Measurements from ENCODE around the gene CRTAP. TPM values are rescaled to one million over a fixed set of nuclear protein-coding genes. Genes with fewer than 3 reads are reported as not detected.
"Not testable (repeated sequence)": the region's sequence is repeated elsewhere in the genome, so short reads cannot be mapped to it uniquely, and the experiment has no call there.

The CRTAP gene
- total and polyA plus RNA-seq, 7 experiments from 2014 or later, result 27.1 to 86.1 (median 46.4) TPM

DNA sequence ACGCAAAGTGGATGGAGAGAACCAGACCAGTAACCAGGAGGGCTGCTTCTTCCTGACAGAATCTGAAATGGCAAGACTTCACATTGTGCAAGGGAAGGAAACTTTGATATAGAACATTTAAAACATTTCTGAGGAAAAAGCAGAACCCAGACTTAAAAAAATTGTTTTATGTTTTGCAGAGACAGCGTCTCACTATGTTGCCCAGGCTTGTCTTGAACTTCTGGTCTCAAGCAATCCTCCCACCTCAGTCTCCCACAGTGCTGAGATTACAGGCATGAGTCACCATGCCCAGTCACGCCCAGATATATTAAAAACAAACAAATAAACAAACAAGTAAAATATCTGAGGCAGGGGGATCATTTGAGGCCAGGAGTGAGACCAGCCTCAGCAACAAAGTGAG, 46.2 kb downstream of the CRTAP start:
- Histone ChIP-seq H3K9me3 (ENCODE audit: control insufficient read depth in 2 of 3, low read length in 3 of 3) (no peaks in the 10 kb centered on the region), H3K36me3 (ENCODE audit: control insufficient read depth in 2 of 3, insufficient read depth in 3 of 3, low read length in 3 of 3) (no peaks in the 10 kb centered on the region), H3K27ac (ENCODE audit: low read depth, low read length) (no peak overlapping the region), H3K4me1 (ENCODE audit: control insufficient read depth in 2 of 2, insufficient read depth in 2 of 2, low read length in 2 of 2) (no peaks in the 10 kb centered on the region), H3K4me3 (ENCODE audit: low read length) (no peak overlapping the region), H3K27me3 (ENCODE audit: control insufficient read depth in 2 of 2, insufficient read depth in 2 of 2, low read length in 2 of 2) (no peaks in the 10 kb centered on the region)
- H3K27ac Mint-ChIP-seq, result no peak overlapping the region
- POLR2A ChIA-PET, result no interaction called here
- peaks cover 22 to 53% (median 35%) of the 10 kb centered on the region in 5 donors for H3K27me3 Mint-ChIP-seq
- ATAC-seq, result no peak
- H3K4me1 Mint-ChIP-seq, result no peaks in the 10 kb centered on the region
- CTCF ChIA-PET, result no interaction called here
- no peaks in the 10 kb centered on the region for H3K9me3 Mint-ChIP-seq
- H3K36me3 Mint-ChIP-seq, result no peaks in the 10 kb centered on the region
- DNase-seq, result no peak
- intact Hi-C loops (cut with micrococcal nuclease), result no loop called here
- H3K4me3 Mint-ChIP-seq, result no peak overlapping the region

DNA sequence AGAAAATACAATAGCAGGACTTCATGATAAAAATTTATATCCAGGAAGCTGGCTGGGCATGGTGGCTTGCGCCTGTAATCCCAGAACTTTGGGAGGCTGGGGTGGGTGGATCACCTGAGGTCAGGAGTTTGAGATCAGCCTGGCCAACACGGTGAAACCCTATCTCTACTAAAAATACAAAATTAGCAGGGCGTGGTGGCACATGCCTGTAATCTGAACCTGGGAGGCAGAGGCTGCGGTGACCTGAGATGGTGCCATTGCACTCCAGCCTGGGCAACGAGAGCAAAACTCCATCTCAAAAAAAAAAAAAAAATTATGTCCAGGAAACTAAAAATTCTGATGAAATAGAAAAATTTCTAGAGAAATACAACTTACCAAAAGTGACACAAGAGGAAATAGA, 48.8 kb downstream of the CRTAP start:
- H3K4me1 Mint-ChIP-seq, CTCF ChIA-PET: not testable (repeated sequence)

DNA sequence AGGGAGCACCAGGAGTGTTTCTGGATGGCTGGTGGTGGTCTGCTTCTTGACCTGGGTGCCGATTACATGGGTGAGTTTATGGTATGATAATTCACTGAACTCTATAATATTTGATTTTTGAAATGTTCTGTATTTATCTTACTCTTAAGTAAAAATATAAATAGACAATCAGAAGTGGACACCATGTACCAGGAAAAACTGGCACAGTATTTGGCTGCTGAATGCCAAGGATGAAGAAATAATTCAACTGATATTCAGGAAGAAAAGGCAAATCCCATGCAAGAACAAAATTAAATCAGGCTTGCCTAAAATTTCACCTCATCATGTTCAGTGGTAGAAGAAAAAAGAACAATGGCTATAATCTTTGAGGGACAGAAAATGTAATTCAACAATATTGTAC, 51.6 kb downstream of the CRTAP start:
- Mint-ChIP-seq H3K9me3 (no peaks in the 10 kb centered on the region), H3K36me3 (no peaks in the 10 kb centered on the region), H3K4me1 (no peaks in the 10 kb centered on the region), H3K27ac (no peak overlapping the region), H3K27me3 (peaks cover 5 to 27% (median 12%) of the 10 kb centered on the region in 5 donors), H3K4me3 (no peak overlapping the region)
- Histone ChIP-seq H3K36me3 (ENCODE audit: control insufficient read depth in 2 of 3, insufficient read depth in 3 of 3, low read length in 3 of 3) (no peaks in the 10 kb centered on the region), H3K27me3 (ENCODE audit: control insufficient read depth in 2 of 2, insufficient read depth in 2 of 2, low read length in 2 of 2) (no peaks in the 10 kb centered on the region), H3K27ac (ENCODE audit: low read depth, low read length) (no peak overlapping the region), H3K9me3 (ENCODE audit: control insufficient read depth in 2 of 3, low read length in 3 of 3) (no peaks in the 10 kb centered on the region), H3K4me3 (ENCODE audit: low read length) (no peak overlapping the region), H3K4me1 (ENCODE audit: control insufficient read depth in 2 of 2, insufficient read depth in 2 of 2, low read length in 2 of 2) (no peaks in the 10 kb centered on the region)
- DNase-seq (no peak), ATAC-seq (no peak)
- intact Hi-C loops (cut with micrococcal nuclease), result no loop called here
- POLR2A ChIA-PET, result interaction anchor here (0.8 kb wide), 1 partner anchor 10 kb away, joined by 3 read pairs; no protein-coding TSS in a partner anchor
- CTCF ChIA-PET, result no interaction called here

More for the DNA sequence above, 48.8 kb downstream of the CRTAP start:
- H3K36me3 Mint-ChIP-seq; H3K9me3 Mint-ChIP-seq; POLR2A ChIA-PET; DNase-seq; ATAC-seq; intact Hi-C loops (cut with micrococcal nuclease); H3K9me3 ChIP-seq (ENCODE audit: control insufficient read depth in 2 of 3, low read length in 3 of 3); H3K4me3 ChIP-seq (ENCODE audit: low read length); H3K27me3 ChIP-seq (ENCODE audit: control insufficient read depth in 2 of 2, insufficient read depth in 2 of 2, low read length in 2 of 2); H3K4me3 Mint-ChIP-seq; H3K4me1 ChIP-seq (ENCODE audit: control insufficient read depth in 2 of 2, insufficient read depth in 2 of 2, low read length in 2 of 2); H3K27ac Mint-ChIP-seq; H3K27ac ChIP-seq (ENCODE audit: low read depth, low read length); H3K36me3 ChIP-seq (ENCODE audit: control insufficient read depth in 2 of 3, insufficient read depth in 3 of 3, low read length in 3 of 3): not testable (repeated sequence)
- peaks cover 20 to 36% (median 22%) of the 10 kb centered on the region in 5 donors for H3K27me3 Mint-ChIP-seq

DNA sequence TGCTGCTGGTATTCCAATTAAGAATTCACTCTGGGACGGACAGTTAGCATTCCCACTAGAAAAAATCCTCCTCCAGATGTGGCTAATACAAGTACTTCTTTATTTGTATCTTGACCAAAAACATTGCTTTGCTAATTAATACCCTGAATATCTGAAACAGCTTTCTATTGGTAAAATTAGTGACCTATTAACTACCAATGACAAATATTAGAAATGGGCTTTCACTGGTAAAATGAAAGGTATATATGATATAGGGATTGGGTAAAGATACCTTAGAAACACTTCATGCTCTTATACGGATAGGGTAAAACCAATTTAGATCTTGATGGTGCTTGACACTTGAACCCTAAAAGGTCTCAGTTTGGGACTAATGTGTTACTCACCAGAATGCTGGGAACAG, 52.3 kb downstream of the CRTAP start:
- POLR2A ChIA-PET, result interaction anchor here (0.8 kb wide), 1 partner anchor 9 kb away, joined by 3 read pairs; no protein-coding TSS in a partner anchor
- CTCF ChIA-PET, result no interaction called here

DNA sequence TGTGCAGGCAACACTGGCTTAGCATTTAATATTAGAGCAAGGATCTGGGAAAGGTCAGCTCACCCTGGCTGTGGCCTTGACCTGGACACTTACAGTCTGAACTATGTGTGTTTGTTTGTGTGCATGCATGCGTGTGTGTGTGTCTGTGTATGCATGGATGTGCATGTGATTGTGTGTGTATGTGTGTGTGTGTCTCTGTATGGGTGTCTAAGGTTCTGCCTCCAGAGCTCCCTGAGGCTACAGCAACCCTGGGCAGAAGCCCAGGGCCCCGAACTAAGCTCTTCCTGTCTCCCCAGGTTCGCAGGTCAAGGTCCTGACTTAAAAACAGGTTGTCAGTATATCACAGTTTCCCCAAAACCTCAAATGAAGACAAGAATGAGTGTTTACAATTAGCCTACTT, 53.5 kb downstream of the CRTAP start:
- Mint-ChIP-seq H3K9me3 (peaks cover 0 to 5% (median 0%) of the 10 kb centered on the region in 11 donors), H3K27ac (no peak overlapping the region), H3K27me3 (peaks cover 0 to 11% (median 0%) of the 10 kb centered on the region in 5 donors), H3K4me3 (no peak overlapping the region), H3K4me1 (peaks cover 0 to 11% (median 9%) of the 10 kb centered on the region in 7 donors), H3K36me3 (peaks cover 0 to 5% (median 0%) of the 10 kb centered on the region in 5 donors)
- intact Hi-C loops (cut with micrococcal nuclease), result no loop called here
- CTCF ChIA-PET, result no interaction called here
- POLR2A ChIA-PET, result no interaction called here
- ATAC-seq, result no peak
- Histone ChIP-seq H3K27me3 (ENCODE audit: control insufficient read depth in 2 of 2, insufficient read depth in 2 of 2, low read length in 2 of 2) (no peaks in the 10 kb centered on the region), H3K4me3 (ENCODE audit: low read length) (no peak overlapping the region), H3K27ac (ENCODE audit: low read depth, low read length) (no peak overlapping the region), H3K9me3 (ENCODE audit: control insufficient read depth in 2 of 3, low read length in 3 of 3) (no peaks in the 10 kb centered on the region), H3K4me1 (ENCODE audit: control insufficient read depth in 2 of 2, insufficient read depth in 2 of 2, low read length in 2 of 2) (no peaks in the 10 kb centered on the region), H3K36me3 (ENCODE audit: control insufficient read depth in 2 of 3, insufficient read depth in 3 of 3, low read length in 3 of 3) (no peaks in the 10 kb centered on the region)
- DNase-seq, result no peak

More for the DNA sequence above, 52.3 kb downstream of the CRTAP start:
- DNase-seq (no peak), ATAC-seq (no peak)
- intact Hi-C loops (cut with micrococcal nuclease), result no loop called here
- Histone ChIP-seq H3K4me1 (ENCODE audit: control insufficient read depth in 2 of 2, insufficient read depth in 2 of 2, low read length in 2 of 2) (no peaks in the 10 kb centered on the region), H3K36me3 (ENCODE audit: control insufficient read depth in 2 of 3, insufficient read depth in 3 of 3, low read length in 3 of 3) (no peaks in the 10 kb centered on the region), H3K9me3 (ENCODE audit: control insufficient read depth in 2 of 3, low read length in 3 of 3) (no peaks in the 10 kb centered on the region), H3K27ac (ENCODE audit: low read depth, low read length) (no peak overlapping the region), H3K27me3 (ENCODE audit: control insufficient read depth in 2 of 2, insufficient read depth in 2 of 2, low read length in 2 of 2) (no peaks in the 10 kb centered on the region), H3K4me3 (ENCODE audit: low read length) (no peak overlapping the region)
- Mint-ChIP-seq H3K4me1 (no peaks in the 10 kb centered on the region), H3K4me3 (no peak overlapping the region), H3K36me3 (no peaks in the 10 kb centered on the region), H3K9me3 (no peaks in the 10 kb centered on the region), H3K27ac (no peak overlapping the region), H3K27me3 (peaks cover 4 to 20% (median 5%) of the 10 kb centered on the region in 5 donors)

DNA sequence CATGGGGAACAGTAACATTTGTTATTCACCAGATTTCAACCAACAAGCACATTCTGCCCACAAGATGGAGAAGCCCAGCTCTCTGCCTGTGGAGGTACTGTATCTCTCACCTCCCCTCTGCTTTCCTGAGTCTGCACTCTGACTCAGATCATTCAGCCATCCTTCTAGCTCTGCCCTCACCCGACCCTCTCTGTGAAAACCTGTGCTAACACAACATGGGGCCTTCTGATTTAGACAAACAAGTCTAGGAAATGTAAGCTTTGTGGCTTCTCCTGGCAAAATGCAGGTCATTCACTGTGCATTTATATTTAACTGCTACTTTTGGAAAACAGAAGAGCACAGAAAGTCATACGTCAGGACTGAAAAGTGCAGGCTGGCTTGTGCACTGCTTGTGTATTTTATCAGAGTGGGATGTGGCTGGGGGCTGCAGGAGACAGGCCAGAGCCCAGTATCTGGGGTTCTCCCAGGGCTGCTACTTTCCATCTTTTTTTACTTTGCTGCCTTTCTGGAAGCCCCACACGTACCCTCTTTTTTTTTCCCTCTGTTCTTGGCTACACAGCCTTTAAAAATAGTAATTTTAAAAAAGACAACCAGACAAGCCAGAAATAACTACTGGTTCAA, 54.0 kb downstream of the CRTAP start:
- H3K27ac Mint-ChIP-seq, result peak overlapping the region in 1 of 9 donors; percentile 60
- H3K36me3 Mint-ChIP-seq, result peaks cover 0 to 5% (median 0%) of the 10 kb centered on the region in 5 donors
- POLR2A ChIA-PET, result no interaction called here
- H3K4me3 Mint-ChIP-seq, result no peak overlapping the region
- no peak overlapping the region for H3K4me3 ChIP-seq (ENCODE audit: low read length)
- H3K4me1 Mint-ChIP-seq, result peaks cover 0 to 12% (median 9%) of the 10 kb centered on the region in 7 donors
- H3K9me3 ChIP-seq (ENCODE audit: control insufficient read depth in 2 of 3, low read length in 3 of 3), result no peaks in the 10 kb centered on the region
- no peaks in the 10 kb centered on the region for H3K27me3 ChIP-seq (ENCODE audit: control insufficient read depth in 2 of 2, insufficient read depth in 2 of 2, low read length in 2 of 2)
- no peaks in the 10 kb centered on the region for H3K36me3 ChIP-seq (ENCODE audit: control insufficient read depth in 2 of 3, insufficient read depth in 3 of 3, low read length in 3 of 3)
- CTCF ChIA-PET, result no interaction called here
- no peak for DNase-seq
- H3K27me3 Mint-ChIP-seq, result peaks cover 0 to 9% (median 0%) of the 10 kb centered on the region in 5 donors
- peaks cover 0 to 5% (median 0%) of the 10 kb centered on the region in 11 donors for H3K9me3 Mint-ChIP-seq
- intact Hi-C loops (cut with micrococcal nuclease), result no loop called here
- H3K27ac ChIP-seq (ENCODE audit: low read depth, low read length), result no peak overlapping the region
- no peaks in the 10 kb centered on the region for H3K4me1 ChIP-seq (ENCODE audit: control insufficient read depth in 2 of 2, insufficient read depth in 2 of 2, low read length in 2 of 2)
- no peak for ATAC-seq

DNA sequence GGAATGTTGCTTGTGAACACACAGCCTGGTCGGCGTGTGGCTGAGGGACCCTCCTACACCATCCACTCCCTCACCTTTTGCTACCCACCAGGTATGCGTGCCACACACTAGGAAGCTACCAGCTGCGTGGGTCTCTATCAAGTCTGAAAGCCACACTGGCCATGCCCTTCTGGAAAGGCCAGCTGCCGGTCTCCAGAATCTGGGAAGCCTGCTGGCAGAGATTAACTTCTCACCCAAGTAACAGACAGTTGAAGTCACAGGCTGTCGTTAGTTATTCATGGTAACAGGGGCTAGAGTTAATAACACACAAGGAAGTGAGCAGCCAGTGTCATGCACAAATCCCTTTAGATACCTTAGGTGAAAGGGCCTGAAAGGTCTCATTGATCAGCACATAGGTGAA, 56.7 kb downstream of the CRTAP start:
- CTCF ChIA-PET, result no interaction called here
- peaks cover 0 to 12% (median 9%) of the 10 kb centered on the region in 7 donors for H3K4me1 Mint-ChIP-seq
- ATAC-seq (no peak), DNase-seq (no peak)
- H3K36me3 ChIP-seq (ENCODE audit: control insufficient read depth in 2 of 3, insufficient read depth in 3 of 3, low read length in 3 of 3), result no peaks in the 10 kb centered on the region
- H3K9me3 ChIP-seq (ENCODE audit: control insufficient read depth in 2 of 3, low read length in 3 of 3), result no peaks in the 10 kb centered on the region
- H3K27me3 ChIP-seq (ENCODE audit: control insufficient read depth in 2 of 2, insufficient read depth in 2 of 2, low read length in 2 of 2), result no peaks in the 10 kb centered on the region
- POLR2A ChIA-PET, result no interaction called here
- H3K4me3 ChIP-seq (ENCODE audit: low read length), result no peak overlapping the region
- intact Hi-C loops (cut with micrococcal nuclease), result no loop called here
- no peaks in the 10 kb centered on the region for H3K4me1 ChIP-seq (ENCODE audit: control insufficient read depth in 2 of 2, insufficient read depth in 2 of 2, low read length in 2 of 2)
- H3K27me3 Mint-ChIP-seq, result no peaks in the 10 kb centered on the region
- H3K4me3 Mint-ChIP-seq, result no peak overlapping the region
- H3K27ac Mint-ChIP-seq, result no peak overlapping the region
- H3K36me3 Mint-ChIP-seq, result peaks cover 0 to 5% (median 0%) of the 10 kb centered on the region in 5 donors
- H3K9me3 Mint-ChIP-seq, result peaks cover 0 to 5% (median 0%) of the 10 kb centered on the region in 11 donors
- H3K27ac ChIP-seq (ENCODE audit: low read depth, low read length), result no peak overlapping the region
